IMR-90 (cell line): ENCODE results near the gene ZDHHC14.

ENCODE experiments used
- CTCF ChIP-seq: conservative IDR thresholded peaks from 2 replicates; pipeline ENCODE4 v1.5.1; 2012; ENCODE audit warnings: mild to moderate bottlenecking, low read depth, low read length, improper control_type of control experiment
- ELK1 ChIP-seq: fragments of 150-350 bp; IDR thresholded peaks from 2 replicates; pipeline ENCODE4 v1.6.1; 2016; ENCODE audit warnings: low read depth, mild to moderate bottlenecking, low read length, moderate library complexity, borderline replicate concordance
- FOS ChIP-seq: fragments of 150-350 bp; IDR thresholded peaks from 2 replicates; pipeline ENCODE4 v1.6.1; 2016; ENCODE audit warnings: low read depth, low read length
- POLR2A ChIP-seq: IDR thresholded peaks from 2 replicates; pipeline ENCODE4 v1.6.1; 2012; ENCODE audit warnings: mild to moderate bottlenecking, low read depth, low read length
- RAD21 ChIP-seq: IDR thresholded peaks from 2 replicates; pipeline ENCODE4 v1.6.1; 2012; ENCODE audit warnings: low read length, improper control_type of control experiment
- USF2 ChIP-seq: fragments of 150-350 bp; IDR thresholded peaks from 2 replicates; pipeline ENCODE4 v1.6.1; 2017; ENCODE audit warnings: mild to moderate bottlenecking, antibody characterized with exemption, low read length, low read depth

GRCh38 chr6:157343732-157344131 is 37.3 kb upstream of the ZDHHC14 start:
- TF ChIP-seq ELK1 (no peak), POLR2A (no peak), CTCF (no peak), USF2 (no peak), RAD21 (no peak), FOS (no peak)
